ENCODE measurements around the gene C22orf23. TPM values are rescaled to one million over a fixed set of nuclear protein-coding genes. Genes with fewer than 3 reads are reported as not detected.
"Not testable (repeated sequence)": the region's sequence is repeated elsewhere in the genome, so short reads cannot be mapped to it uniquely, and the experiment has no call there.

Gene C22orf23
- total and polyA plus RNA-seq, 2 of the 13 experiments (the other 11 are each of a cell fraction or from before 2014, with no cell fraction given): 0.21 to 0.24 TPM

DNA sequence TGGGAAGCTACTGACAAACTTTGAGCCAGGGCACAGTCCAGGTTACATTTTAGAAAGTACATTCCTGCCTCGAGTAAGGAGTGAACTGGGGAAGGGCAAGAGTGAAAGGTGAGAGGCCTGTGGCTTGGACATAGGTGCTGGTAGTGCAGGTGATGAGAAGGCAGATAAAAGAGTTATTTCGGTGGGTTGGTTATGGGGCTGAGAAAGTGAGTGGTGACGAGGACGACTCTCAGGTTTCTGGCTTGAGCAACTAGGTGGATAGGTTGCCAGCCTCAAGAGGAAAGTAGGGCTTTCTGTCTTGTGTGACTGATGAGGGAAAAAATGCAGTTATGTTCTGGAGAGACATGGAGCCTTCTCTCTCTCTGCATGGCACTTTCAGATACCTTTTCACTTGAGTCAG, 3.8 kb upstream of the C22orf23 start:
- H3K4me3 ChIP-seq (replicated peaks in 1 of 3; ENCODE audit: insufficient read depth in 1 of 3, low read depth in 2 of 3, low read length in 3 of 3): no peak overlapping the region
- H4K20me1 ChIP-seq (ENCODE audit: insufficient read depth, low read length): no peaks in the 10 kb centered on the region
- ATAC-seq (no peak), FAIRE-seq (no peak), DNase-seq (ENCODE audit: low spot score) (no peak)
- peaks cover 23 to 48% of the 10 kb centered on the region in 2 experiments for H3K36me3 ChIP-seq (replicated peaks in 1 of 2; ENCODE audit: control insufficient read depth in 1 of 2, insufficient read depth in 2 of 2, low read length in 2 of 2)
- H3K9ac ChIP-seq (ENCODE audit: insufficient read depth, low read depth, low read length): no peak overlapping the region
- H3K27me3 ChIP-seq (ENCODE audit: control insufficient read depth in 1 of 2, insufficient read depth in 2 of 2, low read length in 2 of 2): no peaks in the 10 kb centered on the region; a peak in 1 of 5 replicates
- no peaks in the 10 kb centered on the region for H3K9me3 ChIP-seq (ENCODE audit: low read length)
- WGBS (ENCODE audit: low lambda C conversion rate): 76% methylated on average over 4 of the region's 4 CpGs
- H3K4me2 ChIP-seq (ENCODE audit: low read depth, low read length): peak overlapping the region; percentile 29; the same call in 1 of the 2 replicates
- peaks cover 46% of the 10 kb centered on the region for H3K4me1 ChIP-seq (ENCODE audit: insufficient read depth, low read length)
- TF ChIP-seq, protein P1, sequence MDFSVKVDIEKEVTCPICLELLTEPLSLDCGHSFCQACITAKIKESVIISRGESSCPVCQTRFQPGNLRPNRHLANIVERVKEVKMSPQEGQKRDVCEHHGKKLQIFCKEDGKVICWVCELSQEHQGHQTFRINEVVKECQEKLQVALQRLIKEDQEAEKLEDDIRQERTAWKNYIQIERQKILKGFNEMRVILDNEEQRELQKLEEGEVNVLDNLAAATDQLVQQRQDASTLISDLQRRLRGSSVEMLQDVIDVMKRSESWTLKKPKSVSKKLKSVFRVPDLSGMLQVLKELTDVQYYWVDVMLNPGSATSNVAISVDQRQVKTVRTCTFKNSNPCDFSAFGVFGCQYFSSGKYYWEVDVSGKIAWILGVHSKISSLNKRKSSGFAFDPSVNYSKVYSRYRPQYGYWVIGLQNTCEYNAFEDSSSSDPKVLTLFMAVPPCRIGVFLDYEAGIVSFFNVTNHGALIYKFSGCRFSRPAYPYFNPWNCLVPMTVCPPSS (IDR thresholded peaks at IDR 0.05): no peak
- 0 out of 2 replicates have a peak, but pooled peaks have one; percentile 22 for TF ChIP-seq RBFOX2 (IDR thresholded peaks at IDR 0.05; ENCODE audit: low read depth, low read length)
- intact Hi-C loops (cut with micrococcal nuclease; ENCODE audit: unreplicated experiment) (no loop called here), in situ Hi-C loops (cut with HindIII; ENCODE audit: extremely low pct_ligation_motif_present, low pct_unique_long_range_greater_than_20kb) (no loop called here)
- H2AFZ ChIP-seq (ENCODE audit: low read length): no peak overlapping the region
- ChIA-PET CTCF (ENCODE audit: low intra/inter-chr PET ratio, low total read pairs) (no interaction called here), POLR2A (no interaction called here)
- H3K79me2 ChIP-seq (ENCODE audit: insufficient read depth, low read length): peaks cover 33% of the 10 kb centered on the region
- H3K27ac ChIP-seq (ENCODE audit: extremely low read length, insufficient read depth, low read length): peak overlapping the region; percentile 25
- no TSS peak for BruUV-seq (replicated peaks)

DNA sequence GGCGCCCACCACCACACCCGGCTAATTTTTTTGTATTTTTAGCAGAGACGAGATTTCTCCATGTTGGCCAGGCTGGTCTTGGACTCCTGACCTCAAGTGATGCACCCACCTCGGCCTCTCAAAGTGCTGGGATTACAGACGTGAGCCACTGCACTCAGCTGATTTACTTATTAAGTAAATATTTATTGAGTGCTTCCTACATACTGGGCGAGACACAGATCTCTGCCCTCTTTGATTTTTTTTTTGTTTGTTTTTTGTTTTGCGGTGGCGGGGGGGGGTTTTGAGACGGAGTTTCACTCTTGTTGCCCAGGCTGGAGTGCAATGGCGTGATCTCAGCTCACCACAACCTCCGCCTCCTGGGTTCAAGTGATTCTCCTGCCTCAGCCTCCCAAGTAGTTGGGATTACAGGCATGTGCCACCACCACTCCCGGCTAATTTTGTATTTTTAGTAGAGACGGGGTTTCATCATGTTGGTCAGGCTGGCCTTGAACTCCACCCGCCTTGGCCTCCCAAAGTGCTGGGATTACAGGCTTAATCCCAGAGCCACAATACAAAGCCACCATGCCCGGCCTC, 2.5 kb upstream of the C22orf23 start:
- H3K4me3 ChIP-seq (replicated peaks in 1 of 3; ENCODE audit: insufficient read depth in 1 of 3, low read depth in 2 of 3, low read length in 3 of 3); ATAC-seq; H3K9ac ChIP-seq (ENCODE audit: insufficient read depth, low read depth, low read length); in situ Hi-C loops (cut with HindIII; ENCODE audit: extremely low pct_ligation_motif_present, low pct_unique_long_range_greater_than_20kb); H3K27me3 ChIP-seq (ENCODE audit: control insufficient read depth in 1 of 2, insufficient read depth in 2 of 2, low read length in 2 of 2); BruUV-seq (replicated peaks); H4K20me1 ChIP-seq (ENCODE audit: insufficient read depth, low read length); intact Hi-C loops (cut with micrococcal nuclease; ENCODE audit: unreplicated experiment); CTCF ChIA-PET (ENCODE audit: low intra/inter-chr PET ratio, low total read pairs); H3K27ac ChIP-seq (ENCODE audit: extremely low read length, insufficient read depth, low read length); H2AFZ ChIP-seq (ENCODE audit: low read length); FAIRE-seq; H3K9me3 ChIP-seq (ENCODE audit: low read length): not testable (repeated sequence)
- WGBS (ENCODE audit: low lambda C conversion rate): 24% methylated on average over 15 of the region's 15 CpGs
- H3K4me2 ChIP-seq (ENCODE audit: low read depth, low read length): peak overlapping the region; percentile 97; the same call in 1 of the 2 replicates
- DNase-seq (ENCODE audit: low spot score): peak; percentile 25
- H3K36me3 ChIP-seq (replicated peaks in 1 of 2; ENCODE audit: control insufficient read depth in 1 of 2, insufficient read depth in 2 of 2, low read length in 2 of 2): peaks cover 17 to 35% of the 10 kb centered on the region in 2 experiments
- H3K4me1 ChIP-seq (ENCODE audit: insufficient read depth, low read length): peaks cover 53% of the 10 kb centered on the region
- H3K79me2 ChIP-seq (ENCODE audit: insufficient read depth, low read length): peaks cover 33% of the 10 kb centered on the region
- POLR2A ChIA-PET: interaction anchor here (0.7 to 3.5 kb wide), 5 partner anchors 60 to 1066 kb away, joined by 3 to 19 read pairs (median 4); partner anchors contain the start of genes ANKRD54 and GCAT
- TF ChIP-seq, protein P2, sequence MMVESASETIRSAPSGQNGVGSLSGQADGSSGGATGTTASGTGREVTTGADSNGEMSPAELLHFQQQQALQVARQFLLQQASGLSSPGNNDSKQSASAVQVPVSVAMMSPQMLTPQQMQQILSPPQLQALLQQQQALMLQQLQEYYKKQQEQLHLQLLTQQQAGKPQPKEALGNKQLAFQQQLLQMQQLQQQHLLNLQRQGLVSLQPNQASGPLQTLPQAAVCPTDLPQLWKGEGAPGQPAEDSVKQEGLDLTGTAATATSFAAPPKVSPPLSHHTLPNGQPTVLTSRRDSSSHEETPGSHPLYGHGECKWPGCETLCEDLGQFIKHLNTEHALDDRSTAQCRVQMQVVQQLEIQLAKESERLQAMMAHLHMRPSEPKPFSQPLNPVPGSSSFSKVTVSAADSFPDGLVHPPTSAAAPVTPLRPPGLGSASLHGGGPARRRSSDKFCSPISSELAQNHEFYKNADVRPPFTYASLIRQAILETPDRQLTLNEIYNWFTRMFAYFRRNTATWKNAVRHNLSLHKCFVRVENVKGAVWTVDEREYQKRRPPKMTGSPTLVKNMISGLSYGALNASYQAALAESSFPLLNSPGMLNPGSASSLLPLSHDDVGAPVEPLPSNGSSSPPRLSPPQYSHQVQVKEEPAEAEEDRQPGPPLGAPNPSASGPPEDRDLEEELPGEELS (CRISPR knock-in tag; IDR thresholded peaks at IDR 0.05): peak; percentile 75
- TF ChIP-seq, protein P3, sequence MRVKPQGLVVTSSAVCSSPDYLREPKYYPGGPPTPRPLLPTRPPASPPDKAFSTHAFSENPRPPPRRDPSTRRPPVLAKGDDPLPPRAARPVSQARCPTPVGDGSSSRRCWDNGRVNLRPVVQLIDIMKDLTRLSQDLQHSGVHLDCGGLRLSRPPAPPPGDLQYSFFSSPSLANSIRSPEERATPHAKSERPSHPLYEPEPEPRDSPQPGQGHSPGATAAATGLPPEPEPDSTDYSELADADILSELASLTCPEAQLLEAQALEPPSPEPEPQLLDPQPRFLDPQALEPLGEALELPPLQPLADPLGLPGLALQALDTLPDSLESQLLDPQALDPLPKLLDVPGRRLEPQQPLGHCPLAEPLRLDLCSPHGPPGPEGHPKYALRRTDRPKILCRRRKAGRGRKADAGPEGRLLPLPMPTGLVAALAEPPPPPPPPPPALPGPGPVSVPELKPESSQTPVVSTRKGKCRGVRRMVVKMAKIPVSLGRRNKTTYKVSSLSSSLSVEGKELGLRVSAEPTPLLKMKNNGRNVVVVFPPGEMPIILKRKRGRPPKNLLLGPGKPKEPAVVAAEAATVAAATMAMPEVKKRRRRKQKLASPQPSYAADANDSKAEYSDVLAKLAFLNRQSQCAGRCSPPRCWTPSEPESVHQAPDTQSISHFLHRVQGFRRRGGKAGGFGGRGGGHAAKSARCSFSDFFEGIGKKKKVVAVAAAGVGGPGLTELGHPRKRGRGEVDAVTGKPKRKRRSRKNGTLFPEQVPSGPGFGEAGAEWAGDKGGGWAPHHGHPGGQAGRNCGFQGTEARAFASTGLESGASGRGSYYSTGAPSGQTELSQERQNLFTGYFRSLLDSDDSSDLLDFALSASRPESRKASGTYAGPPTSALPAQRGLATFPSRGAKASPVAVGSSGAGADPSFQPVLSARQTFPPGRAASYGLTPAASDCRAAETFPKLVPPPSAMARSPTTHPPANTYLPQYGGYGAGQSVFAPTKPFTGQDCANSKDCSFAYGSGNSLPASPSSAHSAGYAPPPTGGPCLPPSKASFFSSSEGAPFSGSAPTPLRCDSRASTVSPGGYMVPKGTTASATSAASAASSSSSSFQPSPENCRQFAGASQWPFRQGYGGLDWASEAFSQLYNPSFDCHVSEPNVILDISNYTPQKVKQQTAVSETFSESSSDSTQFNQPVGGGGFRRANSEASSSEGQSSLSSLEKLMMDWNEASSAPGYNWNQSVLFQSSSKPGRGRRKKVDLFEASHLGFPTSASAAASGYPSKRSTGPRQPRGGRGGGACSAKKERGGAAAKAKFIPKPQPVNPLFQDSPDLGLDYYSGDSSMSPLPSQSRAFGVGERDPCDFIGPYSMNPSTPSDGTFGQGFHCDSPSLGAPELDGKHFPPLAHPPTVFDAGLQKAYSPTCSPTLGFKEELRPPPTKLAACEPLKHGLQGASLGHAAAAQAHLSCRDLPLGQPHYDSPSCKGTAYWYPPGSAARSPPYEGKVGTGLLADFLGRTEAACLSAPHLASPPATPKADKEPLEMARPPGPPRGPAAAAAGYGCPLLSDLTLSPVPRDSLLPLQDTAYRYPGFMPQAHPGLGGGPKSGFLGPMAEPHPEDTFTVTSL (CRISPR knock-in tag; IDR thresholded peaks at IDR 0.05; ENCODE audit: borderline replicate concordance): 0 out of 2 replicates have a peak, but pooled peaks have one; percentile 42
- TF ChIP-seq ZMYM3 (CRISPR knock-in tag; IDR thresholded peaks at IDR 0.05): peak; percentile 34; the same call in 1 of the 2 replicates

Data from HepG2 (cell line).